ENCODE data around the gene KIF26A.

The KIF26A gene

DNA sequence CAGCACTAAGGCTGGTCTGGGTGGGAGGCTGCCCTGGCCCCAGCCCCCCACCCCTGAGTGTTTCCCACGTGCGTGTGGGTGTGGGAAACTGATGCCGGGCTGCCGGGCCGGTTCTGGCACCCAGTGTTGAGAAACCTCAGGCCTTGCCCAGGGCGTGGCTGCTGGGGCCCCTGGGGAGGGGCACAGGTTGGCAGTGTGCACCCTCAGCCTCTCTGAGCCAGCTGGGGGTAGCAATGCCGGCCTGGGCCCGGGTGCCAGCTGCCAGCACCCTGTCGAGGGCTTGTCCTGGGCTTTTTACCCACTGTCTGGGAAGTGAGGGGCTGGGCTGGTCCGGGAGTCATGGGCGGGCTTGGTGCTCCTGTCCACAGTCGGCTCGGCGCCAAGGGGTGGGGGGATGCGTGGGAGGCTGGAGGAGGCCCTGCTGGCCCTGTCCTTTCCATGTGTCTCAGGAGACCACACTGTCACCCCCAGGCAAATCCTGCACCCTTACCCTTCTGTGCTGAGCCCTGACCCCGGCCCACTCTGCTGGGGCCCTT lies 37.2 kb upstream of the KIF26A start:
- no peak for DNase-seq (ENCODE audit: low read depth)

DNA sequence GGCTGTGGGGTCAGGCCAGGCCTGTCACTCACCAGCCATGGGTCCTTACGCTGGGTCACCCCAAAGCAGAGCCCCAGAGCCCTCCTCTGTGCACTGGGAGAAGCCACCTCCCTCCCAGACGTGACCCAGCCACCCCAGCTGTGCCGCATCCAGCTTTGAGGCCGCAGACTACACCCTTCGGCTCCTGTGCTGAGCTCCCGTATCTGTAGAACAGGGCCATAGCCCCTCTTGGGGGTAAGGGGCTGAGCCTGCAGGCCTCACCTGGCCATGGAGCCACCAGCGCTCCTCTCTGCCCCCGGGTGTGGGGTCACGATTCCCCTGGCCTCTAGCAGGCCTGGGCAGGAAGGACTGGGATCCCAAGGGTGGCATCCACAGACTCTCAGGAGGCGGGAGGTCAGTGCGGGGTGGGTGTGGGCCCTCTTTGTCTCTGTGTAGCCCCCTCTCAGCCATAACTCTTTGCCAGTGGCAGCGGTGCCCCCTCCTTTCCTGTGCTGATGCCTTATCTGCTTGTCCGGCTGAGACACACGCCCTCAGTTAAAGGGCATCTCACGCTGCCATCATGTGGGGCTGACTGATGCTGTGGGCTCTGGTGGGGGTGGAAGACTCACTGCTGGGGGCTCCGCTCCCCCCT lies 36.6 kb upstream of the KIF26A start:
- no peak for DNase-seq (ENCODE audit: low read depth)

DNA sequence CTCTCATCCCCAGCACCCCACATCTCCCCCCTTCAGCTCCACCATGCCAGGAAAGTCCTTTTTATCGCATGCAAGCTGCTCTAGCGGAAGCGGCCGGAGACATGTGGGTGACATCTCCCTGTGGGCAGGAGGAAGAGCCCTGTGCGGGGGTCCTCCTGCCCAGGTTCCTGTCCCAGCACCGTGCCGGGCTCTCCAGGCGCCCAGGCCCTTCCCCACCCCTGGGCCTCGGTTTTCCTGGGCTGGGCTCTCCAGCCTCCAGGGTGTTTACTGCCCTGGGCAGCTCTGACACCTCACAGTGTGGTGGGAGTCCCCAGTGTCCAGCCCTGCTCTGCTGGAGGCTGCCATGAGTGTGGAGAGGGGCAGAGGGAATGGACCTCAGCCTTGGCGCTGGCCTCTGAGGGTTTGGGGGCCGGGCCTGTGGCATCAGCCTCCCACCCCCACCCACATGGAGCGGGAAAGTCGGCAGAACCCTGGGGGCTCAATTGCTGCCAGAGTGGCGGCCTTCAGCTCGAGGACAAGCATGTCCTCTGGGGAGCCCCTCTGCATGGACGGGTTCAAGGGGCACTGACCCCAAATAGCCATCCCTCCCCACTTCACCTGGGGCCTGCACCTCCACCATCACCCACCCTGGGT lies 36.0 kb upstream of the KIF26A start:
- no peak for DNase-seq (ENCODE audit: low read depth)

DNA sequence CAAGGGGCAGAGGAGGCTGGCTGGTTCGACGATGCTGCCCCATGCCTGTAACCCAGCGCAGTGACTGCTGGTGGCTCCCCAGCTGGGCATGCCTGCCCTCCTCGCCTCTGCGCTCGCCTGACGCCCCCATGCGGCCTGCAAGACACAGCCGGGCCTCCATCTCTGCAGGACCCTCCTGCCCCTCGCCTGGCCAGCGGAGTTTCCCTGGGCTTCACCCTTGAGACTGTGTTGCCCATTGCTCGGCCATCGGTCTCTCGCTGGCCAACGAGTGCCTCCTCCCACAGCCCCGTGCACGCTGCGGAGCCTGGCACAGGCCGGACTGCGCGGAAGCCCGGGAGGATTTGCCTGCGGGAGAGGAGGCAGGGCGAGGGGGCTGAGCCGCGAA lies 35.3 kb upstream of the KIF26A start:
- no peak for DNase-seq (ENCODE audit: low read depth)

DNA sequence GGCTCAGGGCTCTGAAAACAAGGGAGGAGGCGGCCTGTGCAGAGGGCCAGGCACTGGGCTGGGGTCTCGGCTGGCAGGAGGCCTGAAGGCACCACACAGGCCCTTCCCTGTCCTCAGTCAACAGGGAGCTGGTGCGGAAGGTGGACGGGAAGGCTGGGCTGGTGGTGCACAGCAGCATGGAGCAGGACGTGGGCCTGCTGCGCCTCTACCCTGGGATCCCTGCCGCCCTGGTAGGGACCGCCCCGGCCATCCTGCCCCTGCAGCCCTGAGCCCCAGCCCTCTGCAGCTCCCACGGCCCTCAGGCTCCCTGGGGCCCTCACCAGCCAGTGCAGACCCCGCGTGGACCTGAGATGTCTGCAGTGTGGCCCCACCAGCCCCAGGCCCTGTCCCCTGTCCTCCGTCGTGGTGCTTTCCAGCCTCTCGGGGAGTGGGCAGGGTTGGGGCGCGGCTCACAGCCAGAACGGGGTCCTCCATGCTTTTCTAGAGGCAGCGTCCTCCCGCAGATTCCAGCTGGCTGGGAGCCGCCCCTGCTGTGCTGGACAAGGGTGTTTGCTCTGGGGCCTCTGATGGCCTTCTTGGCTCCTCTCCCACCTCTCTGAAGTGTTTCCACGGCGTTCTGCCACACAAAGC lies 34.8 kb upstream of the KIF26A start:
- no peak for DNase-seq (ENCODE audit: low read depth)

DNA sequence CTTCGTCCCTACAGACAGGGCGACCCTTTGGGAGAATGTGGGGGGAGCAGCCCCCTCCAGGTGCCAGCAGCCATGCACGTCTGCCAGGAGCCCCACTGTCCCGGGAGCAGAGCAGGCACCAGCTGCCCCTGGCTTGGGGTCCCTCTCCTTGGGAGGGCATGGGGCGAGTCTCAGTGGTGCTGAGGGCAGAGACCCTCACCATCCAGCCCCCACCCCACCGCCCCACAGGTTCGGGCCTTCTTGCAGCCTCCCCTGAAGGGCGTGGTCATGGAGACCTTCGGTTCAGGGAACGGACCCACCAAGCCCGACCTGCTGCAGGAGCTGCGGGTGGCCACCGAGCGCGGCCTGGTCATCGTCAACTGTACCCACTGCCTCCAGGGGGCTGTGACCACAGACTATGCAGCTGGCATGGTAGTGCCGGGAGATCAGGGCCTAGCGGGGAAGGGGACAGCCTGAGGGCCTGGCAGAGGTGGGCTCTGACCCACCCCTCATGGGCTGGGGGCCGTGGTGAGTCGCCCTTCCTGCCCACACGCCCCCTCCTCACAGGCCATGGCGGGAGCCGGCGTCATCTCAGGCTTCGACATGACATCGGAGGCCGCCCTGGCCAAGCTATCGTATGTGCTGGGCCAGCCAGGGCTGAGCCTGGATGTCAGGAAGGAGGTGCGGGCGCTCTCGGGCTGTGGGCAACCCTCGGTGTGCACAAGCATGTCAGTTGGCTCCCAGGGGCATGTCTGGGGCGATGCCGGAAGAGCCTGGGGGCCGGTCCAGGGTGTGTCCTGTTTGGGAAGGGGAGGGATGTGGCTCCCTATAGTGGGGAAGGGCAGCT lies 34.1 kb upstream of the KIF26A start:
- DNase-seq (ENCODE audit: low read depth), result no peak

DNA sequence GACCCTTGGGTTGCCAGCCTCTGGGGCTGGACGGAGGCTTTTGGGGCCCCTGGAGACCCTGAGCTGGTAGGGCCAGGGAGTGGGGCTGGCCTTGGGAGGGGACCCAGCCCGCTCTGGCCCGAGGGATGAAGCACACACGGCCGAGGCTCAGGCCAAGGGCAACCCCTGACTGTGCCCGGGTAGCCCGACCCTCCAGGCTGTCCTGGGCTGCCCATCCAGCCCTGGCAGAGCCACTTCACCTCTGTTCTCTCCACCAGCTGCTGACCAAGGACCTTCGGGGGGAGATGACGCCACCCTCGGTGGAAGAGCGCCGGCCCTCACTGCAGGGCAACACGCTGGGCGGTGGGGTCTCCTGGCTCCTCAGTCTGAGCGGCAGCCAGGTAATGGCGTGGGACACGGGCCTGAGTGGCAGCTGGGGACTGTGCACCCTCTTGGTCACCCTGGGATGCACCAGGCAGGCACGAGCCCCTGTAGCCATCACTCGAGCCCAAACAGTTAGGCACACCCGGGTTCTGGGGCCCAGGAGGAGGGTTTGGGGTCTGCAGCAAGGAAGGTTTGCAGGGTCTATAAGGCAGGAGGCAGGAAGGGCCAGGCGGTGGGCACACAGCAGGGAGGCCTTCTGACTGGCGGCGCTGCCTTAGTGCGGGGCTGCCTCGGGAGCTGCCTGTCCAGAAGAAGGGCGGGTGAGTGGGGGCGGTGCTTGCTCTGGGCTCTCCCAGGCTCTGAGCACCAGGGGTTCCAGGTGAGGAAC lies 33.1 kb upstream of the KIF26A start:
- no peak for DNase-seq (ENCODE audit: low read depth)

DNA sequence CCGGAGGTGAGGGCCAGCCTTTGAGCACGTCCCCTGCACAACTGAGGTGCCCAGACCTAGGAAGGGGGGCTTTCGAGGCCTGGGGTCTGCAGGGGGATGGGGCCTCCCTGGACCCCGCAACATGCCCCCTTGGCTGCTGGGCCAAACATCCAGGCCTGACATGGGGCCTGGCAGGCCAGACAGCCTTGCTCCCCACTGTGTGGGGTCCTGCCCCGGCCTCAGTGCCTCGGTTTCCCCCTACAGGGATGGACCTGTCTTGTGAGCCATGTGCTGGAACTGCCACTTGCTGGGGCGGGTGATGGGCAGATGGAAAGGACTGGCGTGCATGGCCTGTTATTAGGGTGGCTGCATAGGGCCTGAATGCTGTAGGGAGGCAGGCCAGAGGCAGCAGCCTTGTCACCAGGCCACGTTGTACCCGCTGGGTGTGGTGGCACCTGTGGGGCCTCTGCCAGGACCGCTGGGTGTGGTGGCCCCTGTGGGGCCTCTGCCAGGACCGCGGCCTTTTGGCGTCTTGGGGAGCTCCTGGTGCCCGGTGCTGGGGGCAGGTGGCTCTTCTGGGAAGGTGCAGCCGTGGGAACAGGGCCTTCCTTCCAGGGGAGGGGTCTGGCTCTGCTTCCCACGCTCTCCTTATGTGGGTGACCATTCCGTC lies 32.4 kb upstream of the KIF26A start:
- no peak for DNase-seq (ENCODE audit: low read depth)

DNA sequence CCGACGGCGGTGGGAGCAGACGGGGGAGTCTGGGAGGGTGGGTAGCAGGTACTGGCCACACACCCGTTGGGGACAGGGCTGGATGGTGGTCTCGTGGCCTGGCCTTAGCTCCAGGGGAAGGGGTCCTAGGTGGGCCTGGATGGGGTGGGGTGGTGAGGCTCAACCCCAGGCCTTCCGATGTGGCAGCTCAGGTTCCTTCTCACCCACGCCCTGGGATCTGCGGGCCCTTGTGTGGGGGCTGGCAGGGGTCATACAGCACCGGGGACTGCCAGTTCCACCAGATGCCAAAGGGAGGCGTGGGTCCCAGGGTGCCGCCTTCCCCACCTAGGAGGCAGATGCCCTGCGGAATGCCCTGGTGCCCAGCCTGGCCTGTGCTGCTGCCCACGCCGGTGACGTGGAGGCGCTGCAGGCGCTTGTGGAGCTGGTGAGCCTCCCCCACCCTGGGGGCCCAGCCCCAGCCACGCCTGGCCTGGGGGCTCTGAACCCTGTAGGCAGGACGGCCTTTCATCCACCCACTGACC lies 31.9 kb upstream of the KIF26A start:
- DNase-seq (ENCODE audit: low read depth), result no peak

DNA sequence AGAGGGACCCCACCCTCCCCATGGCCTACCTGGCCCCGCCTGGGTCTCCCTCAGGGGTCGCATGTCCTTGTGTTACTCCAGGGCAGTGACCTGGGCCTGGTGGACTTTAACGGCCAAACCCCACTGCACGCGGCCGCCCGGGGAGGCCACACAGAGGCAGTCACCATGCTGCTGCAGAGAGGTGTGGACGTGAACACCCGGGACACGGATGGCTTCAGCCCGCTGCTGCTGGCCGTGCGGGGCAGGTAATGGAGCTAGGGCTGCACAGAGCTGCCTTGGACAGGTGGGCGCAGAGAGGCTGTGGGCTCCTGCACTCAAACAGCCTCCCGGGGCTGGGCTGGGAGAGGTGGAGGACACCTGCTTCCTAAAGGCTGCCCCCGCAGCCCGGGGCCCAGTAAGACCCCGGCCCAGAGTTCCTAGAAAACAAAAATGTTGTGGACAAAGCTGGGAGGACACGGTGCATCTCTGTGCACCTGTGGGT lies 31.2 kb upstream of the KIF26A start:
- DNase-seq (ENCODE audit: low read depth), result no peak

DNA sequence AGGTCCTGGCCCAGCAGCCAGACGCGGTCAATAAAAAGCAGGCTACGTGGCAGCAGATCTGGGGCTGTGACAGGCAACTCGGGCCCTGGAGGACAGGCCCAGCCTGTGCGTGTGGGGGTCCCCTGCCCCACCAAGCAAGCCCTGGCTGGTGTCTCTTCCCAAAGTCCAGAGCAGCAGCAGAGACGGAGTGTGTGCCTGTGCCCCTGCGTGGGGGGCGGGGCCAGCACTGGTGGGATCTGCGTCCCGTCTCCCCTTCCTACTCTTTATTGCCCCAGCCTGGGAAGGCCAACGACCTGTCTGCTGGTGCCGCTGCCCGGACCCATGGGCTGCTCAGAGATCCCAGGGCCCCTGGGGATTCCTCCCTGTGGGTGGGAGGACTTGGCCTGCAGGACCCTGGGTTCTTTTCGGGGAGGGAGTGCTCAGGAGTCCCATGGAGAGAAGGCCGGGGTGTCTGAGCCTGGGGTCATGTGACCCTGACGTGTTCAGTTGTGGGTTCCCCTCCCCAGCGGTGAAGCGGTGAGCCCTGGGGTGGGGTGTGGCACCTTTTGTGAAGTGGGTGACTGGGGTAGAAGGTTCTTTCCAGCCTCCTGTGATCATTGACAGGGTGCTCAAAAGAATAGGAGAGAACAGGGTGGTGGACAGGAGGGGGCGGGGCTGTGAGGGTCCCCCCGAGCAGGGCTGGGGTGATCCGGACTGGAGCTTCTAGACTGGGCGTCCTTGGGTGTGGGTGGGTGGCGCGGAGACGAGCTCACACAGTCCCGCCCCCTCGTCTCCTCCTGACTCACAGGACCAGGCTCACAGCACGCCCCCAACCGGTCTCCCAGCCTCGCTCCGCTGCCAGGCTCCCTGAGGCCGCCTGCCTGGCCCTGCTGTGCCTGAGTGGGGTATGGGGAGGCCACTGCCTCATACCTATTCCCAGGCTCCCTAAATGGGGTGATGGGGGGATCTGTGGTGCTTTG lies 30.5 kb upstream of the KIF26A start:
- DNase-seq (ENCODE audit: low read depth), result no peak

DNA sequence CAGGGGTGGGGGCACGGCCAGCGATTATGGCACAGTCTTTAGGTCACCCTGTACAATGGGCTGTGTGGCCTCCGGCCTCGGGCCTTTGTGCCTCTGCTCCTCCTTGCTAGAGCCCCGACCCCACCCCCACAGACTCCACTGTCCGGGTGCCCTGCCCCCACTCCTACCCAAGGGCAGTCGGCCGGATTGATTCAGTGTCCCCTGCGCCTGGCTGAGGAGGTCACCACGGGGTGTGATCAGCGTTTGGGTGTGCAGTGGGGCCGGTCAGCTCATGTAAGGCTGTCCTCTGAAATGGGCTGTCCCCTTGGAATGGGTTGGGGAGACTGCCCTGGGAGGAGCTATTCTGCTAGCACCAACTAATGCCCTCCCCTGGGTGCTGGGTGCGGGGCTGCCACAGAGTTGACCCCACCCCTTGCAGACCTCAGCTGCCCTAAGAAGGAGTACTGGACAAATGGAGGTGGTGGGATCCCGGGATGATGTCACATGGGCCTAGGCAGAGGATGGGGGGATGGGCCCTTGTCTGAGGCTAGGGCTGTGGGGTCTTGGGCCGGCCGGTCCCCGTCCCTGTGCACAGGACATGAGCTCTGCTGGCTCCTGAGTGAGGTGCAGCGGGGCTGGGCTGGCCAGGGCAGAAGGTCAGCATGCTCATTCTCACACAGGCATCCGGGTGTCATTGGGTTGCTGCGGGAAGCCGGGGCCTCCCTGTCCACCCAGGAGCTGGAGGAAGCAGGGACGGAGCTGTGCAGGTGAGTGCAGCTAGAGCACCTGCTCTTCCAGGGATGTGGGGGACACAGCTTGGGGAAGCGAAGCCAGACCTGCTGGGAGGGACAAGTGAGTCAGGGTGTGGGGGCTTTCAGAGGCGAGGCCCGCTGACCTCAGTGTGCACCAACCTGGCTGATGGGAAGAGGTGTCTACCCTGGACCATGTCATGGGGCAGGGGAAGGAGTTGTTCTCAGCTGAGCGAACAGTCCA lies 29.5 kb upstream of the KIF26A start:
- DNase-seq (ENCODE audit: low read depth), result no peak

DNA sequence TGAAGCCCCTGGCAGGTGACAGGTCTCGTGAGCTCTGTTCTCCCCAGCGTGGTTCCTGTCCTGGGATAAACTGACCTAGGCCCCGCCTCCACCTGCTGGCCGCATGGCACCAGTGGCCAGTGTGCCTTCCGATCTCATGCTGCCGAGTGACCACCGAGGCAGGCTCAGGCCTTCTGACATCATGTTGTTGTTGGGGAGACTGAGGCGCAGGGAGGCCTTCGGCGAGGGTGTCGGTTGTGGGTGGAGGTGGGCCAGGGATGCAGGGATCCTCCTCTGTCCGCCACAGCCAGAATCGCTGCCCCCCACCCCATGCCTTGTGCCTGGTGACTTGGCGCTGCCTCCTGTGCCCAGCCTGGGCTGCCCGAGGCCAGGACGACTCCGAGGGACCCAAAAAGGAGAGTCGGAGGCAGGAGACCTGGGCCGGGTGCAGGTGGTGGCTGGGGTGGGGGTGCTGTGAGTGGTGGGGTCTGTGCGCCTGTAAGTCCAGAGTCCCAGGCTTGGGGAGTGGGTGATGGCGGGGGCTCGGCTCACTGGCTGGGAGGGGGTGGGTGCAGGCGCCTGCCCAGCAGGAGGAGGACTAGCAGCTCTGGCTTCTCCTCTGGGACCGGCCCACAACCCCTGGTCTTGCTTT lies 28.5 kb upstream of the KIF26A start:
- DNase-seq (ENCODE audit: low read depth), result no peak

DNA sequence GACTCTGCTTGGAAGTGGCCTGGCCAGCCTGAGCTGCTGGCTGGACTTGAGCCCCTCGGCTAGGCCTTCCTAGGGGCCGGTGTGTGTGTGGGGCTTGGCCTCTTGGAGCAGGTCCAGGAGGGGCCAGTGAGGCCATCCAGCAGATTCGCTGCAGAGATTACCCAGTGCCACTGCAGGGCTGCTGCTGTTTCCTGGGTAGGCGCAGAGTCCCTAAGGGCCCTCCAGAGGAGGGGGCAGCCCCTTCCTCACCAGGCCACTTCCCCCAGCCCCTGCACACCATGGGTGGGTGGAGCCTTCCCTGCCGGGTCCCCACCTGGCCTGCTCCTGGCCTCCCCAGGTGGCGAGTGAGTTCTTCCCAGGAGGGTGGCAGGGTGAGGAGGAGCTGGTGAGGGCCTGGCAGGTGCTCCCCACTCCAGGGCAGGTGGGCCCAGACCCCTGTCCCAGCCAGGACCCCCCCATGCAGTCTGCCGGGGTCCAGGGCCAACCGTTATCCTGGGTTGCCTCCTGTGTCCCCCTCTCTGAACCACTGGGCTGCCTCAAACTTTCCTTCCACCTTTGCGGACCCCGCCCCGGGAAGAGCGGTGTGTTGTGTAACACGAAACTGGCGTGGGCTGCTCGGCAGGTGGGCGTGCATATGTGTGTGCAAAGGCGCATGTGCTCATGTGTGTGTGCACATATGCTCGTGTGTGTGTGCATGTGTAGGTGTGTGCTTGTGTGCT lies 27.7 kb upstream of the KIF26A start:
- no peak for DNase-seq (ENCODE audit: low read depth)

DNA sequence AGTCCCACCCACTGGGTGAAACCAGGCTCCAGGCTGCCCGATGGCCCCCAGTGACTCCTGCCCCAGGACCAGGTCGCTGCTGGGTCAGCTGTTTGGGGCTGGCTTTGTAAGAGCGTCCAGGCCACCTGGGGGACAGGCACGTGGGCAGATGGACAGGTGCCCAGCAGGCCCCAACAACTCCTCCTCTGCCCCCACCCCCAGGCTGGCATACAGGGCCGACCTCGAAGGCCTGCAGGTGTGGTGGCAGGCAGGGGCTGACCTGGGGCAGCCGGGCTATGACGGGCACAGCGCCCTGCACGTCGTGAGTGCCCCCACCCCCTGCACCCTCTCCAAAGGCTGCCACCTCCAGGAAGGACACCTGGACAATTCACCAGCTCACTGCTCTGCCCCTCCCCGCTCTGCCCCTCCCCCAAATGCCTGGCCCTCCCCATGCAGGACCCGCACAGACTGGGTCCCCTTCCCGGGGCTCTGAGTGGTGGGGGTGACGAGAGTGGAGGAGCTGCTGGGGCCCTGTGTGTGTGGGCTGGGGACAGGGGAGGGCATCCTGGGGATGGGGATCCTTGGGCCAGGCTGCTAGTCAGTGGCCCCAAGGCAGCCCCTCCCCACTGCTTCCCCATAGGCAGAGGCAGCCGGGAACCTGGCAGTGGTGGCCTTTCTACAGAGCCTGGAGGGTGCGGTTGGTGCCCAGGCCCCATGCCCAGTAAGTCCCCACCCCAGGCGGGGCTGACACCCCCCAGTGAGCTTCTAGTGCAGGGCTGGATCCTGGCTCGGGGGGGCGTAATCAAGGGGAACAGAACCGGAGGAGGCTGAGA lies 26.9 kb upstream of the KIF26A start:
- no peak for DNase-seq (ENCODE audit: low read depth)

DNA sequence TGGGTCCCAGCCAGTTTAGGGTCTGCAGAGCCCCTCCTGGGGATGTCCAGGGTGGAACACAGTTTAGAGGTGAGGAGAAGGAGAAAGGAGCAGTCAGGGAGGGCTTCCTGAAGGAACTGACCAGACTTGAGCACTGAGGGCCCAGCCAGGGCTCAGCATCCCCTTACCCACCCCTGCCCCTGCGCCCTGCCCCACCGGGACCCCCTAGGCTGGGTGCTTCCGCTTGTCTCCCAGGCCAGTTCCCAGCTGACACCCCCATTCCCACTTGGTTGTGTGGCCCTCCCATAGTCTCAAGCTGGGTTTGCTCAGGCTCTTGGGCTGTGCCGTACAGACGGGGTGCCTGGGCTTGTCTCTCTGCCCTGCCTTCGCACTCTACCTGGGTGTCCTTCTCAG lies 26.3 kb upstream of the KIF26A start:
- DNase-seq (ENCODE audit: low read depth), result no peak
